ENCODE measurements around the gene CFAP68.

The CFAP68 gene

DNA sequence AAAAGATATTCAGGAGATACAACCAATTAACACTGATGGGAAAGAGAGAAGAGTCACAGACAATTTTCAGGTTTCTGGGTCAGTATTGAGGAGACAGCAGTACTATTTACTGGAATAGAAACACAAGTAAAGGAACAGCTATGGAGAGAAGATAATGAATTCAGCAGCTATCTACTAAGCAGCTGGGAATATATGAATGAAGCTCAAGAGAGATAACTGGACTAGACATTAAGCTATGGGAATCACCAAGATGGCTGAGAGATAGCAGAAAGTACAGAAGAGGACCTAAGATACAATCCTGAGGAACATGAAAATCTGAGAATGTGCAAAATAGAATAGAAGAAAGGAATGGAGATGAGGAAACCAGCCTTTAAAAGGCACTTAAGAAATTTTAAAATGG lies 23.8 kb upstream of the CFAP68 start:
- POLR2A ChIA-PET = interaction anchor here (0.7 kb wide), 1 partner anchor 16 kb away, joined by 10 read pairs; the partner anchor contains the start of gene ALG9
- no peak overlapping the region for H3K4me3 ChIP-seq (ENCODE audit: low read depth, low read length)
- H3K36me3 ChIP-seq (ENCODE audit: control insufficient read depth in 2 of 2, insufficient read depth in 1 of 2, low read length in 2 of 2) = peaks cover 0 to 69% of the 10 kb centered on the region in 2 experiments; a peak in 2 of 3 replicates
- no peaks in the 10 kb centered on the region for H3K4me1 ChIP-seq (ENCODE audit: control insufficient read depth, insufficient read depth, low read length)
- H3K9me3 ChIP-seq (ENCODE audit: control insufficient read depth, insufficient read depth, low read depth, low read length) = no peaks in the 10 kb centered on the region
- H3K27ac ChIP-seq (ENCODE audit: extremely low read depth, low read depth, low read length) = no peak overlapping the region
- TF ChIP-seq ZNF239 (tag by site-specific recombination; IDR thresholded peaks at IDR 0.05) (no peak), ZNF24 (tag by site-specific recombination; IDR thresholded peaks at IDR 0.05) (no peak), ZNF558 (tag by site-specific recombination; IDR thresholded peaks at IDR 0.05) (no peak), ZNF433 (tag by site-specific recombination; IDR thresholded peaks at IDR 0.05; ENCODE audit: low read depth) (no peak), GLI2 (tag by site-specific recombination; IDR thresholded peaks at IDR 0.05; ENCODE audit: borderline replicate concordance, low read depth) (no peak), IKZF3 (tag by site-specific recombination; IDR thresholded peaks at IDR 0.05) (no peak), ZBTB8A (tag by site-specific recombination; IDR thresholded peaks at IDR 0.05) (no peak), GLI4 (tag by site-specific recombination; IDR thresholded peaks at IDR 0.05) (no peak), ZNF670 (tag by site-specific recombination; IDR thresholded peaks at IDR 0.05; ENCODE audit: low read depth) (no peak)
- TF ChIP-seq, protein P1, sequence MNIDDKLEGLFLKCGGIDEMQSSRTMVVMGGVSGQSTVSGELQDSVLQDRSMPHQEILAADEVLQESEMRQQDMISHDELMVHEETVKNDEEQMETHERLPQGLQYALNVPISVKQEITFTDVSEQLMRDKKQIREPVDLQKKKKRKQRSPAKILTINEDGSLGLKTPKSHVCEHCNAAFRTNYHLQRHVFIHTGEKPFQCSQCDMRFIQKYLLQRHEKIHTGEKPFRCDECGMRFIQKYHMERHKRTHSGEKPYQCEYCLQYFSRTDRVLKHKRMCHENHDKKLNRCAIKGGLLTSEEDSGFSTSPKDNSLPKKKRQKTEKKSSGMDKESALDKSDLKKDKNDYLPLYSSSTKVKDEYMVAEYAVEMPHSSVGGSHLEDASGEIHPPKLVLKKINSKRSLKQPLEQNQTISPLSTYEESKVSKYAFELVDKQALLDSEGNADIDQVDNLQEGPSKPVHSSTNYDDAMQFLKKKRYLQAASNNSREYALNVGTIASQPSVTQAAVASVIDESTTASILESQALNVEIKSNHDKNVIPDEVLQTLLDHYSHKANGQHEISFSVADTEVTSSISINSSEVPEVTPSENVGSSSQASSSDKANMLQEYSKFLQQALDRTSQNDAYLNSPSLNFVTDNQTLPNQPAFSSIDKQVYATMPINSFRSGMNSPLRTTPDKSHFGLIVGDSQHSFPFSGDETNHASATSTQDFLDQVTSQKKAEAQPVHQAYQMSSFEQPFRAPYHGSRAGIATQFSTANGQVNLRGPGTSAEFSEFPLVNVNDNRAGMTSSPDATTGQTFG (tag by site-specific recombination; IDR thresholded peaks at IDR 0.05; ENCODE audit: borderline replicate concordance) = no peak
- TF ChIP-seq, protein P2, sequence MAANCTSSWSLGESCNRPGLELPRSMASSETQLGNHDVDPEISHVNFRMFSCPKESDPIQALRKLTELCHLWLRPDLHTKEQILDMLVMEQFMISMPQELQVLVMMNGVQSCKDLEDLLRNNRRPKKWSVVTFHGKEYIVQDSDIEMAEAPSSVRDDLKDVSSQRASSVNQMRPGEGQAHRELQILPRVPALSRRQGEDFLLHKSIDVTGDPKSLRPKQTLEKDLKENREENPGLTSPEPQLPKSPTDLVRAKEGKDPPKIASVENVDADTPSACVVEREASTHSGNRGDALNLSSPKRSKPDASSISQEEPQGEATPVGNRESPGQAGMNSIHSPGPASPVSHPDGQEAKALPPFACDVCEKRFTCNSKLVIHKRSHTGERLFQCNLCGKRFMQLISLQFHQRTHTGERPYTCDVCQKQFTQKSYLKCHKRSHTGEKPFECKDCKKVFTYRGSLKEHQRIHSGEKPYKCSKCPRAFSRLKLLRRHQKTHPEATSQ (tag by site-specific recombination; IDR thresholded peaks at IDR 0.05) = no peak
- TF ChIP-seq, protein P3, sequence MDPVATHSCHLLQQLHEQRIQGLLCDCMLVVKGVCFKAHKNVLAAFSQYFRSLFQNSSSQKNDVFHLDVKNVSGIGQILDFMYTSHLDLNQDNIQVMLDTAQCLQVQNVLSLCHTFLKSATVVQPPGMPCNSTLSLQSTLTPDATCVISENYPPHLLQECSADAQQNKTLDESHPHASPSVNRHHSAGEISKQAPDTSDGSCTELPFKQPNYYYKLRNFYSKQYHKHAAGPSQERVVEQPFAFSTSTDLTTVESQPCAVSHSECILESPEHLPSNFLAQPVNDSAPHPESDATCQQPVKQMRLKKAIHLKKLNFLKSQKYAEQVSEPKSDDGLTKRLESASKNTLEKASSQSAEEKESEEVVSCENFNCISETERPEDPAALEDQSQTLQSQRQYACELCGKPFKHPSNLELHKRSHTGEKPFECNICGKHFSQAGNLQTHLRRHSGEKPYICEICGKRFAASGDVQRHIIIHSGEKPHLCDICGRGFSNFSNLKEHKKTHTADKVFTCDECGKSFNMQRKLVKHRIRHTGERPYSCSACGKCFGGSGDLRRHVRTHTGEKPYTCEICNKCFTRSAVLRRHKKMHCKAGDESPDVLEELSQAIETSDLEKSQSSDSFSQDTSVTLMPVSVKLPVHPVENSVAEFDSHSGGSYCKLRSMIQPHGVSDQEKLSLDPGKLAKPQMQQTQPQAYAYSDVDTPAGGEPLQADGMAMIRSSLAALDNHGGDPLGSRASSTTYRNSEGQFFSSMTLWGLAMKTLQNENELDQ (tag by site-specific recombination; IDR thresholded peaks at IDR 0.05; ENCODE audit: low read depth) = no peak
- TF ChIP-seq, protein P4, sequence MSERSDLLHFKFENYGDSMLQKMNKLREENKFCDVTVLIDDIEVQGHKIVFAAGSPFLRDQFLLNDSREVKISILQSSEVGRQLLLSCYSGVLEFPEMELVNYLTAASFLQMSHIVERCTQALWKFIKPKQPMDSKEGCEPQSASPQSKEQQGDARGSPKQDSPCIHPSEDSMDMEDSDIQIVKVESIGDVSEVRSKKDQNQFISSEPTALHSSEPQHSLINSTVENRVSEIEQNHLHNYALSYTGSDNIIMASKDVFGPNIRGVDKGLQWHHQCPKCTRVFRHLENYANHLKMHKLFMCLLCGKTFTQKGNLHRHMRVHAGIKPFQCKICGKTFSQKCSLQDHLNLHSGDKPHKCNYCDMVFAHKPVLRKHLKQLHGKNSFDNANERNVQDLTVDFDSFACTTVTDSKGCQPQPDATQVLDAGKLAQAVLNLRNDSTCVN (tag by site-specific recombination; optimal IDR thresholded peaks at IDR 0.05) = no peak
- TF ChIP-seq, protein P5, sequence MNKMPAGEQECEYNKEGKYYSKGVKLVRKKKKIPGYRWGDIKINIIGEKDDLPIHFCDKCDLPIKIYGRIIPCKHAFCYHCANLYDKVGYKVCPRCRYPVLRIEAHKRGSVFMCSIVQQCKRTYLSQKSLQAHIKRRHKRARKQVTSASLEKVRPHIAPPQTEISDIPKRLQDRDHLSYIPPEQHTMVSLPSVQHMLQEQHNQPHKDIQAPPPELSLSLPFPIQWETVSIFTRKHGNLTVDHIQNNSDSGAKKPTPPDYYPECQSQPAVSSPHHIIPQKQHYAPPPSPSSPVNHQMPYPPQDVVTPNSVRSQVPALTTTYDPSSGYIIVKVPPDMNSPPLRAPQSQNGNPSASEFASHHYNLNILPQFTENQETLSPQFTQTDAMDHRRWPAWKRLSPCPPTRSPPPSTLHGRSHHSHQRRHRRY (tag by site-specific recombination; IDR thresholded peaks at IDR 0.05) = no peak
- TF ChIP-seq, protein P6, sequence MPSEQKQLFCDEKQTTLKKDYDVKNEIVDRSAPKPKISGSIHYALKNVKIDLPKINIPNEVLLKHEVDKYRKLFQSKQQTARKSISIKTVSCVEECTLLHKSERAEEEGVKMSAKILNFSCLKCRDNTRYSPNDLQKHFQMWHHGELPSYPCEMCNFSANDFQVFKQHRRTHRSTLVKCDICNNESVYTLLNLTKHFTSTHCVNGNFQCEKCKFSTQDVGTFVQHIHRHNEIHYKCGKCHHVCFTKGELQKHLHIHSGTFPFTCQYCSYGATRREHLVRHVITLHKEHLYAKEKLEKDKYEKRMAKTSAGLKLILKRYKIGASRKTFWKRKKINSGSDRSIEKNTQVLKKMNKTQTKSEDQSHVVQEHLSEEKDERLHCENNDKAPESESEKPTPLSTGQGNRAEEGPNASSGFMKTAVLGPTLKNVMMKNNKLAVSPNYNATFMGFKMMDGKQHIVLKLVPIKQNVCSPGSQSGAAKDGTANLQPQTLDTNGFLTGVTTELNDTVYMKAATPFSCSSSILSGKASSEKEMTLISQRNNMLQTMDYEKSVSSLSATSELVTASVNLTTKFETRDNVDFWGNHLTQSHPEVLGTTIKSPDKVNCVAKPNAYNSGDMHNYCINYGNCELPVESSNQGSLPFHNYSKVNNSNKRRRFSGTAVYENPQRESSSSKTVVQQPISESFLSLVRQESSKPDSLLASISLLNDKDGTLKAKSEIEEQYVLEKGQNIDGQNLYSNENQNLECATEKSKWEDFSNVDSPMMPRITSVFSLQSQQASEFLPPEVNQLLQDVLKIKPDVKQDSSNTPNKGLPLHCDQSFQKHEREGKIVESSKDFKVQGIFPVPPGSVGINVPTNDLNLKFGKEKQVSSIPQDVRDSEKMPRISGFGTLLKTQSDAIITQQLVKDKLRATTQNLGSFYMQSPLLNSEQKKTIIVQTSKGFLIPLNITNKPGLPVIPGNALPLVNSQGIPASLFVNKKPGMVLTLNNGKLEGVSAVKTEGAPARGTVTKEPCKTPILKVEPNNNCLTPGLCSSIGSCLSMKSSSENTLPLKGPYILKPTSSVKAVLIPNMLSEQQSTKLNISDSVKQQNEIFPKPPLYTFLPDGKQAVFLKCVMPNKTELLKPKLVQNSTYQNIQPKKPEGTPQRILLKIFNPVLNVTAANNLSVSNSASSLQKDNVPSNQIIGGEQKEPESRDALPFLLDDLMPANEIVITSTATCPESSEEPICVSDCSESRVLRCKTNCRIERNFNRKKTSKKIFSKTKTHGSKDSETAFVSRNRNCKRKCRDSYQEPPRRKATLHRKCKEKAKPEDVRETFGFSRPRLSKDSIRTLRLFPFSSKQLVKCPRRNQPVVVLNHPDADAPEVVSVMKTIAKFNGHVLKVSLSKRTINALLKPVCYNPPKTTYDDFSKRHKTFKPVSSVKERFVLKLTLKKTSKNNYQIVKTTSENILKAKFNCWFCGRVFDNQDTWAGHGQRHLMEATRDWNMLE (tag by site-specific recombination; conservative IDR thresholded peaks at IDR 0.05; ENCODE audit: low read depth) = no peak
- CTCF ChIA-PET = interaction anchor here (0.6 to 1.0 kb wide), 4 partner anchors 13 to 320 kb away, joined by 3 to 4 read pairs (median 4); partner anchors contain the start of gene BCO2
